ENCODE measurements around the gene HECTD3. TPM values are rescaled to one million over a fixed set of nuclear protein-coding genes. Genes with fewer than 3 reads are reported as not detected.

The HECTD3 gene
- total and polyA plus RNA-seq, 9 of the 15 experiments (the other 6 are each of a cell fraction or from before 2014, with no cell fraction given) = 6.3 to 50.8 (median 18.9) TPM

GRCh38 chr1:45044916-45045315, 33.8 kb upstream of the HECTD3 start:
- no peaks in the 10 kb centered on the region for H3K36me3 ChIP-seq (ENCODE audit: control insufficient read depth, insufficient read depth, low read length)
- WGBS (ENCODE audit: insufficient coverage, low coverage, missing lambda C conversion rate) = 17% methylated on average over 1 of the region's 1 CpG
- H3K4me1 ChIP-seq (replicated peaks in 1 of 2; ENCODE audit: control insufficient read depth in 2 of 2, insufficient read depth in 2 of 2, low read length in 2 of 2) = no peaks in the 10 kb centered on the region
- no peak overlapping the region for H3K27ac ChIP-seq (ENCODE audit: extremely low read depth, low read depth, low read length)
- FAIRE-seq (no peak), ATAC-seq (no peak), DNase-seq (ENCODE audit: extremely low read depth in 1 of 4, low spot score in 3 of 4) (no peak)
- H3K4me3 ChIP-seq = no peak overlapping the region
- in situ Hi-C loops (cut with MboI) (no loop called here), intact Hi-C loops (cut with micrococcal nuclease) (no loop called here)
- H3K27me3 ChIP-seq (ENCODE audit: control insufficient read depth in 2 of 2, insufficient read depth in 2 of 2, low read length in 2 of 2) = peaks cover 17 to 18% of the 10 kb centered on the region in 2 experiments; a peak in 3 of 5 replicates
- H4K20me1 ChIP-seq (replicated peaks; ENCODE audit: control insufficient read depth, insufficient read depth, low read length) = no peaks in the 10 kb centered on the region
- no TSS peak for BruUV-seq (replicated peaks)
- H3K9ac ChIP-seq (ENCODE audit: insufficient read depth in 1 of 2, low read depth in 2 of 2, low read length in 2 of 2) = no peak overlapping the region
- no peak overlapping the region for H2AFZ ChIP-seq (ENCODE audit: low read depth, low read length)
- POLR2A ChIA-PET = interaction anchor here (0.5 to 0.6 kb wide), 2 partner anchors 32 to 248 kb away, joined by 3 read pairs; no protein-coding TSS in a partner anchor
- no peaks in the 10 kb centered on the region for H3K9me3 ChIP-seq (replicated peaks; ENCODE audit: control insufficient read depth, insufficient read depth, low read depth, low read length)
- CTCF ChIA-PET (ENCODE audit: low intra/inter-chr PET ratio) = no interaction called here
- no peak for TF ChIP-seq HLTF (IDR thresholded peaks at IDR 0.05)
- no peak for TF ChIP-seq CEBPG (CRISPR knock-in tag; IDR thresholded peaks at IDR 0.05)
- TF ChIP-seq CEBPG (tag; conservative IDR thresholded peaks at IDR 0.05 in 1 of 2, IDR thresholded peaks at IDR 0.05 in 1 of 2) = no peak
- TF ChIP-seq ADNP (tag; IDR thresholded peaks at IDR 0.05) = no peak
- no peak for TF ChIP-seq POLR2H (tag; IDR thresholded peaks at IDR 0.05; ENCODE audit: low read depth)
- TF ChIP-seq CHCHD3 (CRISPR knock-in tag; IDR thresholded peaks at IDR 0.05) = no peak
- TF ChIP-seq ZFPM2 (CRISPR knock-in tag; IDR thresholded peaks at IDR 0.05) = no peak
- TF ChIP-seq, protein P1, sequence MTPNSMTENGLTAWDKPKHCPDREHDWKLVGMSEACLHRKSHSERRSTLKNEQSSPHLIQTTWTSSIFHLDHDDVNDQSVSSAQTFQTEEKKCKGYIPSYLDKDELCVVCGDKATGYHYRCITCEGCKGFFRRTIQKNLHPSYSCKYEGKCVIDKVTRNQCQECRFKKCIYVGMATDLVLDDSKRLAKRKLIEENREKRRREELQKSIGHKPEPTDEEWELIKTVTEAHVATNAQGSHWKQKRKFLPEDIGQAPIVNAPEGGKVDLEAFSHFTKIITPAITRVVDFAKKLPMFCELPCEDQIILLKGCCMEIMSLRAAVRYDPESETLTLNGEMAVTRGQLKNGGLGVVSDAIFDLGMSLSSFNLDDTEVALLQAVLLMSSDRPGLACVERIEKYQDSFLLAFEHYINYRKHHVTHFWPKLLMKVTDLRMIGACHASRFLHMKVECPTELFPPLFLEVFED (CRISPR knock-in tag; conservative IDR thresholded peaks at IDR 0.05) = no peak
- TF ChIP-seq ZBTB11 (CRISPR knock-in tag; IDR thresholded peaks at IDR 0.05) = no peak
- no peak for TF ChIP-seq ZNF785 (CRISPR knock-in tag; IDR thresholded peaks at IDR 0.05)
- TF ChIP-seq TCF7 (IDR thresholded peaks at IDR 0.05; ENCODE audit: borderline replicate concordance) = no peak
- H3K4me2 ChIP-seq (ENCODE audit: insufficient read depth, low read length) = no peak overlapping the region
- no peaks in the 10 kb centered on the region for H3K9me1 ChIP-seq (ENCODE audit: control insufficient read depth, insufficient read depth, low read length)
- H3K79me2 ChIP-seq (ENCODE audit: control insufficient read depth, insufficient read depth, low read length) = no peaks in the 10 kb centered on the region
